ENCODE measurements around the gene RAD1. TPM values are rescaled to one million over a fixed set of nuclear protein-coding genes. Genes with fewer than 3 reads are reported as not detected.

Gene RAD1
- polyA plus RNA-seq, 1 donor from 2014 or later: 37.2 TPM

DNA sequence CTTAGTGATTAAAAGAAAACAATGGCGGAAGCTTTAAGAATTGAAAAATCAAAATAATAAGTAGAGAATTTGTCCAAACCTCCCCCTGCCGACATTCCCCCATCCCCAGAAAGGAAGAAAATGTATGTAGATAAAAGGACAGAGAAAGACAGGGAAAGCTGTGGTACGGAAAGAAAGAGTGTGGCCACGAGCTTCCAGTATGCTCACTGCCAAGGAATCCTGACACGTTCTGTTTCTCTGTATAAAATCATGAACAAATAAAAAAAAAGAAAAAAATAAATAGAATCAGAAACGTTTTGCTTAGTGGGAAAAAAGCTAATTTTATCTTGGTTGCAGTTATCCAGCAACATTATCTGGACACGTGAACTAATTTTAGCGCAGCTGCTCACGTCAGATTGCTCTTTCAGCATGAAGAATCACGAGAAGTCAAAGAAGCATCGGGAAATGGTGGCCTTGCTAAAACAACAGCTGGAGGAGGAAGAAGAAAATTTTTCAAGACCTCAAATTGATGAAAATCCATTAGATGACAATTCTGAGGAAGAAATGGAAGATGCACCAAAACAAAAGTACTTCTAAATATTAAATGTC is 29.2 kb upstream of the RAD1 start:
- H3K9me3 ChIP-seq (ENCODE audit: low read length): no peaks in the 10 kb centered on the region
- no peak overlapping the region for H3K4me2 ChIP-seq (ENCODE audit: low read length)
- H3K79me2 ChIP-seq (replicated peaks; ENCODE audit: insufficient read depth, low read length): no peaks in the 10 kb centered on the region
- no peak overlapping the region for H3K27ac ChIP-seq (ENCODE audit: low read length)
- no peaks in the 10 kb centered on the region for H3K27me3 ChIP-seq (ENCODE audit: insufficient read depth, low read depth, low read length)
- H3K4me3 ChIP-seq (ENCODE audit: low read length): no peak overlapping the region
- H4K20me1 ChIP-seq (ENCODE audit: insufficient read depth): no peaks in the 10 kb centered on the region
- no peak overlapping the region for H3K9ac ChIP-seq (ENCODE audit: low read length)
- H3K36me3 ChIP-seq (ENCODE audit: insufficient read depth, low read length): no peaks in the 10 kb centered on the region
- no peak overlapping the region for H2AFZ ChIP-seq (ENCODE audit: low read depth, low read length)
- H3K9me2 ChIP-seq (ENCODE audit: insufficient read depth, low read length): no peaks in the 10 kb centered on the region
- no peak for TF ChIP-seq RAD21 (conservative IDR thresholded peaks at IDR 0.05)
- no peak for TF ChIP-seq EZH2 (IDR thresholded peaks at IDR 0.05; ENCODE audit: borderline replicate concordance, insufficient read depth, low read length, poor library complexity, severe bottlenecking)
- TF ChIP-seq, protein P1, sequence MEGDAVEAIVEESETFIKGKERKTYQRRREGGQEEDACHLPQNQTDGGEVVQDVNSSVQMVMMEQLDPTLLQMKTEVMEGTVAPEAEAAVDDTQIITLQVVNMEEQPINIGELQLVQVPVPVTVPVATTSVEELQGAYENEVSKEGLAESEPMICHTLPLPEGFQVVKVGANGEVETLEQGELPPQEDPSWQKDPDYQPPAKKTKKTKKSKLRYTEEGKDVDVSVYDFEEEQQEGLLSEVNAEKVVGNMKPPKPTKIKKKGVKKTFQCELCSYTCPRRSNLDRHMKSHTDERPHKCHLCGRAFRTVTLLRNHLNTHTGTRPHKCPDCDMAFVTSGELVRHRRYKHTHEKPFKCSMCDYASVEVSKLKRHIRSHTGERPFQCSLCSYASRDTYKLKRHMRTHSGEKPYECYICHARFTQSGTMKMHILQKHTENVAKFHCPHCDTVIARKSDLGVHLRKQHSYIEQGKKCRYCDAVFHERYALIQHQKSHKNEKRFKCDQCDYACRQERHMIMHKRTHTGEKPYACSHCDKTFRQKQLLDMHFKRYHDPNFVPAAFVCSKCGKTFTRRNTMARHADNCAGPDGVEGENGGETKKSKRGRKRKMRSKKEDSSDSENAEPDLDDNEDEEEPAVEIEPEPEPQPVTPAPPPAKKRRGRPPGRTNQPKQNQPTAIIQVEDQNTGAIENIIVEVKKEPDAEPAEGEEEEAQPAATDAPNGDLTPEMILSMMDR (IDR thresholded peaks at IDR 0.05; ENCODE audit: poor library complexity, severe bottlenecking): no peak
- TF ChIP-seq, protein P2, sequence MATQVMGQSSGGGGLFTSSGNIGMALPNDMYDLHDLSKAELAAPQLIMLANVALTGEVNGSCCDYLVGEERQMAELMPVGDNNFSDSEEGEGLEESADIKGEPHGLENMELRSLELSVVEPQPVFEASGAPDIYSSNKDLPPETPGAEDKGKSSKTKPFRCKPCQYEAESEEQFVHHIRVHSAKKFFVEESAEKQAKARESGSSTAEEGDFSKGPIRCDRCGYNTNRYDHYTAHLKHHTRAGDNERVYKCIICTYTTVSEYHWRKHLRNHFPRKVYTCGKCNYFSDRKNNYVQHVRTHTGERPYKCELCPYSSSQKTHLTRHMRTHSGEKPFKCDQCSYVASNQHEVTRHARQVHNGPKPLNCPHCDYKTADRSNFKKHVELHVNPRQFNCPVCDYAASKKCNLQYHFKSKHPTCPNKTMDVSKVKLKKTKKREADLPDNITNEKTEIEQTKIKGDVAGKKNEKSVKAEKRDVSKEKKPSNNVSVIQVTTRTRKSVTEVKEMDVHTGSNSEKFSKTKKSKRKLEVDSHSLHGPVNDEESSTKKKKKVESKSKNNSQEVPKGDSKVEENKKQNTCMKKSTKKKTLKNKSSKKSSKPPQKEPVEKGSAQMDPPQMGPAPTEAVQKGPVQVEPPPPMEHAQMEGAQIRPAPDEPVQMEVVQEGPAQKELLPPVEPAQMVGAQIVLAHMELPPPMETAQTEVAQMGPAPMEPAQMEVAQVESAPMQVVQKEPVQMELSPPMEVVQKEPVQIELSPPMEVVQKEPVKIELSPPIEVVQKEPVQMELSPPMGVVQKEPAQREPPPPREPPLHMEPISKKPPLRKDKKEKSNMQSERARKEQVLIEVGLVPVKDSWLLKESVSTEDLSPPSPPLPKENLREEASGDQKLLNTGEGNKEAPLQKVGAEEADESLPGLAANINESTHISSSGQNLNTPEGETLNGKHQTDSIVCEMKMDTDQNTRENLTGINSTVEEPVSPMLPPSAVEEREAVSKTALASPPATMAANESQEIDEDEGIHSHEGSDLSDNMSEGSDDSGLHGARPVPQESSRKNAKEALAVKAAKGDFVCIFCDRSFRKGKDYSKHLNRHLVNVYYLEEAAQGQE (IDR thresholded peaks at IDR 0.05; ENCODE audit: borderline replicate concordance): no peak
- no peak for TF ChIP-seq POLR2AphosphoS5 (IDR thresholded peaks at IDR 0.05)
- TF ChIP-seq EP300 (conservative IDR thresholded peaks at IDR 0.05; ENCODE audit: poor library complexity, severe bottlenecking): no peak
- TF ChIP-seq MXI1 (conservative IDR thresholded peaks at IDR 0.05; ENCODE audit: poor library complexity, severe bottlenecking): no peak
- no peak for TF ChIP-seq SMC3 (conservative IDR thresholded peaks at IDR 0.05; ENCODE audit: poor library complexity)
- no peak for TF ChIP-seq TAF1 (IDR thresholded peaks at IDR 0.05; ENCODE audit: low read depth)
- no peaks in the 10 kb centered on the region for H3F3A ChIP-seq (ENCODE audit: insufficient read depth, low read length, poor library complexity, severe bottlenecking)

DNA sequence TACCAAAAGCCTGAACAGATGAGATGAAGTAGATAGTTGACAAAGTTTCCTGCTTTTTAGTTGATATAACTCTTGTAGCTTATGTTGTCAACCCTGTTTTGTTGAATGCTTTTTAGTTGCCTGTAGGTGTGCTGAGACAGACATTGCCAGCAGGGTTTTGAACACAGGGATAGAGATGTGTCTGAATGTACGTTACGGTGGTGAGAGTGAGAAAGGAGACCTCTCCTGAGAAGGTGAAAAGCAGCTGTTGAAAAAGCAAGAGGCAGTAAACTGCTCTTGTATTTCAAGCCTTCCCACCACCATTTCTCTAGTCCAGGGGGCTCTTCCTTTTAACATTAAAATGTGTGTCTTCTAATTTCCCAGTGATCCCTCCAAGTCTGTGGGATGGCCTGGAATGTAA is 28.7 kb upstream of the RAD1 start:
- H4K20me1 ChIP-seq (ENCODE audit: insufficient read depth): no peaks in the 10 kb centered on the region
- no peak overlapping the region for H2AFZ ChIP-seq (ENCODE audit: low read depth, low read length)
- no peak overlapping the region for H3K9ac ChIP-seq (ENCODE audit: low read length)
- H3K27ac ChIP-seq (ENCODE audit: low read length): no peak overlapping the region
- no peaks in the 10 kb centered on the region for H3K36me3 ChIP-seq (ENCODE audit: insufficient read depth, low read length)
- TF ChIP-seq, protein P1 (IDR thresholded peaks at IDR 0.05; ENCODE audit: poor library complexity, severe bottlenecking): no peak
- TF ChIP-seq EZH2 (IDR thresholded peaks at IDR 0.05; ENCODE audit: borderline replicate concordance, insufficient read depth, low read length, poor library complexity, severe bottlenecking) (no peak), EP300 (conservative IDR thresholded peaks at IDR 0.05; ENCODE audit: poor library complexity, severe bottlenecking) (no peak), RAD21 (conservative IDR thresholded peaks at IDR 0.05) (no peak), SMC3 (conservative IDR thresholded peaks at IDR 0.05; ENCODE audit: poor library complexity) (no peak), TAF1 (IDR thresholded peaks at IDR 0.05; ENCODE audit: low read depth) (no peak), MXI1 (conservative IDR thresholded peaks at IDR 0.05; ENCODE audit: poor library complexity, severe bottlenecking) (no peak), POLR2AphosphoS5 (IDR thresholded peaks at IDR 0.05) (no peak)
- TF ChIP-seq, protein P2 (IDR thresholded peaks at IDR 0.05; ENCODE audit: borderline replicate concordance): no peak
- H3K9me3 ChIP-seq (ENCODE audit: low read length): no peaks in the 10 kb centered on the region
- no peaks in the 10 kb centered on the region for H3K79me2 ChIP-seq (replicated peaks; ENCODE audit: insufficient read depth, low read length)
- H3F3A ChIP-seq (ENCODE audit: insufficient read depth, low read length, poor library complexity, severe bottlenecking): no peaks in the 10 kb centered on the region
- no peak overlapping the region for H3K4me2 ChIP-seq (ENCODE audit: low read length)
- H3K27me3 ChIP-seq (ENCODE audit: insufficient read depth, low read depth, low read length): no peaks in the 10 kb centered on the region
- H3K4me3 ChIP-seq (ENCODE audit: low read length): no peak overlapping the region
- no peaks in the 10 kb centered on the region for H3K9me2 ChIP-seq (ENCODE audit: insufficient read depth, low read length)
